ENCODE results near the gene ADAMTS10. TPM values are rescaled to one million over a fixed set of nuclear protein-coding genes. Genes with fewer than 3 reads are reported as not detected.
A peak's percentile ranks its signal among the peaks of the same experiment; 100 is the strongest.

The ADAMTS10 gene
- total and polyA plus RNA-seq, 2 of the 13 experiments (the other 11 are each of a cell fraction or from before 2014, with no cell fraction given): 0.49 to 1.7 TPM

- TF ChIP-seq TBX3 (IDR thresholded peaks at IDR 0.05; ENCODE audit: borderline replicate concordance): no peak
- no peak for TF ChIP-seq ZNF431 (CRISPR knock-in tag; IDR thresholded peaks at IDR 0.05; ENCODE audit: borderline replicate concordance, low read depth)
- peak; percentile 34; the same call in 1 of the 2 replicates for TF ChIP-seq IRF2 (CRISPR knock-in tag; IDR thresholded peaks at IDR 0.05)
- no peak for TF ChIP-seq ZNF616 (CRISPR knock-in tag; IDR thresholded peaks at IDR 0.05; ENCODE audit: low read depth)
- no peak for TF ChIP-seq ATAD3A (CRISPR knock-in tag; IDR thresholded peaks at IDR 0.05)
- TF ChIP-seq ZNF44 (CRISPR knock-in tag; IDR thresholded peaks at IDR 0.05): no peak
- no peak for TF ChIP-seq STAG1 (CRISPR knock-in tag; IDR thresholded peaks at IDR 0.05)
- no peak for TF ChIP-seq HNRNPUL1 (IDR thresholded peaks at IDR 0.05; ENCODE audit: low read depth, low read length)
- no peak for TF ChIP-seq FOXP4 (CRISPR knock-in tag; IDR thresholded peaks at IDR 0.05)
- no peak for TF ChIP-seq FOXA1 (IDR thresholded peaks at IDR 0.05)
- TF ChIP-seq FOXA1 (CRISPR knock-in tag; IDR thresholded peaks at IDR 0.05): peak; percentile 58; the same call in 1 of the 2 replicates
- TF ChIP-seq RORA (CRISPR knock-in tag; IDR thresholded peaks at IDR 0.05): no peak
- peak; percentile 72 for TF ChIP-seq ZBTB33 (CRISPR knock-in tag; IDR thresholded peaks at IDR 0.05)
- TF ChIP-seq RXRA (CRISPR knock-in tag; IDR thresholded peaks at IDR 0.05): no peak
- no peak for TF ChIP-seq ZFP82 (CRISPR knock-in tag; IDR thresholded peaks at IDR 0.05; ENCODE audit: borderline replicate concordance)
- no peak for TF ChIP-seq E2F2 (CRISPR knock-in tag; IDR thresholded peaks at IDR 0.05; ENCODE audit: borderline replicate concordance)
- TF ChIP-seq KIAA2018 (CRISPR knock-in tag; IDR thresholded peaks at IDR 0.05; ENCODE audit: borderline replicate concordance): no peak
These were observed 27.6 kb upstream of the ADAMTS10 start (continued) for GRCh38 chr19:8638078-8638619.

Data from HepG2 (cell line).